Endothelial cell (in vitro differentiated cells): ENCODE data around the gene PNKD. TPM values are rescaled to one million over a fixed set of nuclear protein-coding genes. Genes with fewer than 3 reads are reported as not detected.

ENCODE experiments used
- DNase-seq: peaks from one replicate; pipeline ENCODE4 v3.0.0; 2021; ENCODE audit warnings: low spot score
- H3K27ac Mint-ChIP-seq: one replicate; pipeline ENCODE4 v1.8.0; 2021; ENCODE audit warnings: mixed read lengths, inconsistent platforms; ENCODE audit not compliant: unreplicated experiment
- H3K27me3 Mint-ChIP-seq: one replicate; pipeline ENCODE4 v1.8.0; 2021; ENCODE audit warnings: mild to moderate bottlenecking, moderate library complexity, mixed read lengths, inconsistent platforms; ENCODE audit not compliant: unreplicated experiment
- H3K36me3 Mint-ChIP-seq: one replicate; pipeline ENCODE4 v1.8.0; 2021; ENCODE audit warnings: mild to moderate bottlenecking, low read depth, mixed read lengths, inconsistent platforms; ENCODE audit not compliant: unreplicated experiment
- H3K4me1 Mint-ChIP-seq: one replicate; pipeline ENCODE4 v1.8.0; 2021; ENCODE audit warnings: mild to moderate bottlenecking, mixed read lengths, inconsistent platforms; ENCODE audit not compliant: unreplicated experiment
- H3K4me3 Mint-ChIP-seq: one replicate; pipeline ENCODE4 v1.8.0; 2021; ENCODE audit warnings: mild to moderate bottlenecking, mixed read lengths, inconsistent platforms; ENCODE audit not compliant: unreplicated experiment
- H3K9me3 Mint-ChIP-seq: one replicate; pipeline ENCODE4 v1.8.0; 2021; ENCODE audit warnings: mixed read lengths, inconsistent platforms; ENCODE audit not compliant: unreplicated experiment
- long read RNA-seq: library from polyadenylated mRNA; unstranded; transcript quantifications from one replicate; pipeline ENCODE4 v2.0.0, GENCODE V29; 2020; ENCODE audit not compliant: unreplicated experiment
- total RNA-seq: library from RNA; stranded (reverse); fragmentation: NEBNext Ultra II Directional; extraction: Animal tissue kit (Norgen Biotek cat#: 25700); gene quantifications from one replicate; pipeline ENCODE4 v1.2.1, GENCODE V29; 2021; ENCODE audit not compliant: unreplicated experiment
- TF ChIP-seq, protein P1 (sequence below): fragments of 200-600 bp; sonication (generic); IDR thresholded peaks from one replicate; pipeline ENCODE4 v1.5.0; 2021; ENCODE audit warnings: antibody characterized with exemption; ENCODE audit not compliant: unreplicated experiment

The PNKD gene, protein sequence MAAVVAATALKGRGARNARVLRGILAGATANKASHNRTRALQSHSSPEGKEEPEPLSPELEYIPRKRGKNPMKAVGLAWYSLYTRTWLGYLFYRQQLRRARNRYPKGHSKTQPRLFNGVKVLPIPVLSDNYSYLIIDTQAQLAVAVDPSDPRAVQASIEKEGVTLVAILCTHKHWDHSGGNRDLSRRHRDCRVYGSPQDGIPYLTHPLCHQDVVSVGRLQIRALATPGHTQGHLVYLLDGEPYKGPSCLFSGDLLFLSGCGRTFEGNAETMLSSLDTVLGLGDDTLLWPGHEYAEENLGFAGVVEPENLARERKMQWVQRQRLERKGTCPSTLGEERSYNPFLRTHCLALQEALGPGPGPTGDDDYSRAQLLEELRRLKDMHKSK
- total RNA-seq: 31.7 TPM
- long read RNA-seq, transcript PNKD-201 (3 exons, 758 nt): major isoform, 31 of 35 reads
- long read RNA-seq, partial matches to known transcripts: 0 of 35 reads
- long read RNA-seq, other reads (novel, unspliced or antisense): 4 of 35 reads

DNA sequence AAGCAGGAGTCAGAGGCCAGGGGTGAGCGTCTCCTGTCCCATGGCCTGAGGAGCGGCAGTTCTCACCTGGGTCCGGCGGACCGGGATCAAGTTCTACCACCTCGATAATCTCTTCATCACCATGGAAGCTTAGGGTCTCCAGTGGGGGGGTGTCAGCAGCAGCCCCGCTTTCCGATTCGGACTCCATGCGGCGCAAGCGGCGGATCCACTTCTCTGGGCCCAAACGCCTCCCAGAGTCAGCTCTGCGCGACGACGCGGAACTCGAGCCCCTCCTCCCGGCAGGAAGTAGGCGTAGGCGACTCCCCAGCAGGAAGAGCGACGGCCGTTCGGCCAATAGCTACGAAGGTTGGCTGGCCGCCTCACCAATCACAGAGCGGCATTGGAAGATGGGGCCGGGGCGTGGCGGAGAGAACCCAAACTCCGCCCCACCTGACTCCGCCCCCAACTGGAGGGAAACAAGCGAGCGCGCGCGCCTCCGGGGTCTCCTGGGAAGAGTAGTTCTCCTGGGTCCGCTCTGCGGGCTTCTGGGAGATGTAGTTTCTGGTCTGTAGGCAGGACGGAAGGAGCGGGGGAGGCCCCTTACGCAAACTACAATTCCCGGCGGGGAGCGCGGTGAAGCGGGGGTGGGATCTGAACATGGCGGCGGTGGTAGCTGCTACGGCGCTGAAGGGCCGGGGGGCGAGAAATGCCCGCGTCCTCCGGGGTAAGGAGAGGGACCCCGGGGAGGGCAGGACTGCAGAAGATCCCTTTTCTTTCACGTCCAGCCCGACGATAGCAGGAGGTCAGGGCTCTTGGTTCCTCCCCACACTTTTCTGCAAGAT, at the start of gene PNKD, which contains the start of gene AAMP:
Gene PNKD (plus strand): TSS at position 620 of the 821 bp plus-strand sequence. CDS start 17 bp downstream, at position 637.
Gene AAMP (minus strand): TSS at position 238 of the 821 bp plus-strand sequence. CDS start 51 bp downstream, at position 187.
- Mint-ChIP-seq H3K27me3 (peaks cover 13% of the 10 kb centered on the region), H3K9me3 (no peaks in the 10 kb centered on the region), H3K4me1 (peaks cover 27% of the 10 kb centered on the region), H3K36me3 (peaks cover 43% of the 10 kb centered on the region), H3K27ac (peak within 1 kb of the TSS; percentile 72), H3K4me3 (peak within 1 kb of the TSS; percentile 90)
- DNase-seq: peak; percentile 100
- TF ChIP-seq, protein P1, sequence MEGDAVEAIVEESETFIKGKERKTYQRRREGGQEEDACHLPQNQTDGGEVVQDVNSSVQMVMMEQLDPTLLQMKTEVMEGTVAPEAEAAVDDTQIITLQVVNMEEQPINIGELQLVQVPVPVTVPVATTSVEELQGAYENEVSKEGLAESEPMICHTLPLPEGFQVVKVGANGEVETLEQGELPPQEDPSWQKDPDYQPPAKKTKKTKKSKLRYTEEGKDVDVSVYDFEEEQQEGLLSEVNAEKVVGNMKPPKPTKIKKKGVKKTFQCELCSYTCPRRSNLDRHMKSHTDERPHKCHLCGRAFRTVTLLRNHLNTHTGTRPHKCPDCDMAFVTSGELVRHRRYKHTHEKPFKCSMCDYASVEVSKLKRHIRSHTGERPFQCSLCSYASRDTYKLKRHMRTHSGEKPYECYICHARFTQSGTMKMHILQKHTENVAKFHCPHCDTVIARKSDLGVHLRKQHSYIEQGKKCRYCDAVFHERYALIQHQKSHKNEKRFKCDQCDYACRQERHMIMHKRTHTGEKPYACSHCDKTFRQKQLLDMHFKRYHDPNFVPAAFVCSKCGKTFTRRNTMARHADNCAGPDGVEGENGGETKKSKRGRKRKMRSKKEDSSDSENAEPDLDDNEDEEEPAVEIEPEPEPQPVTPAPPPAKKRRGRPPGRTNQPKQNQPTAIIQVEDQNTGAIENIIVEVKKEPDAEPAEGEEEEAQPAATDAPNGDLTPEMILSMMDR: no peak

GRCh38 chr2:218221000-218221399, 49.3 kb upstream of the PNKD start:
- peaks cover 46% of the 10 kb centered on the region for H3K36me3 Mint-ChIP-seq
- TF ChIP-seq, protein P1: no peak
- H3K4me1 Mint-ChIP-seq: peaks cover 57% of the 10 kb centered on the region
- peaks cover 16% of the 10 kb centered on the region for H3K27me3 Mint-ChIP-seq
- H3K4me3 Mint-ChIP-seq: peak overlapping the region; percentile 73
- no peak for DNase-seq
- no peaks in the 10 kb centered on the region for H3K9me3 Mint-ChIP-seq
- no peak overlapping the region for H3K27ac Mint-ChIP-seq

GRCh38 chr2:218223046-218223445, 47.3 kb upstream of the PNKD start:
- DNase-seq: no peak
- H3K27me3 Mint-ChIP-seq: peaks cover 6% of the 10 kb centered on the region

GRCh38 chr2:218224186-218224585, 46.1 kb upstream of the PNKD start:
- H3K9me3 Mint-ChIP-seq: no peaks in the 10 kb centered on the region
- peaks cover 51% of the 10 kb centered on the region for H3K36me3 Mint-ChIP-seq
- H3K4me1 Mint-ChIP-seq: peaks cover 45% of the 10 kb centered on the region
- H3K4me3 Mint-ChIP-seq: no peak overlapping the region
- peak overlapping the region; percentile 68 for H3K27ac Mint-ChIP-seq
- no peak for DNase-seq
- H3K27me3 Mint-ChIP-seq: peaks cover 2% of the 10 kb centered on the region
- TF ChIP-seq, protein P1: no peak

More at GRCh38 chr2:218223046-218223445, 47.3 kb upstream of the PNKD start:
- TF ChIP-seq, protein P1: no peak
- H3K4me3 Mint-ChIP-seq: no peak overlapping the region
- H3K4me1 Mint-ChIP-seq: peaks cover 48% of the 10 kb centered on the region
- no peaks in the 10 kb centered on the region for H3K9me3 Mint-ChIP-seq
- peaks cover 42% of the 10 kb centered on the region for H3K36me3 Mint-ChIP-seq
- no peak overlapping the region for H3K27ac Mint-ChIP-seq
